GM21786 (cell line): Measurements from ENCODE around the gene RGS8.
A peak's percentile ranks its signal among the peaks of the same experiment; 100 is the strongest.

Experiments
- ATAC-seq: cut with Tn5 transposase; IDR thresholded peaks from one replicate; pipeline ENCODE4 v1.9.1; 2021; ENCODE audit not compliant: unreplicated experiment

The RGS8 gene

GRCh38 chr1:182684116-182684828 is at the start of gene RGS8:
TSS of gene RGS8 (minus strand) at chr1:182684587. CDS start at chr1:182669649, 14,938 bp downstream.
- no peak for ATAC-seq

GRCh38 chr1:182731852-182732575 is 47.6 kb upstream of the RGS8 start:
- ATAC-seq, result no peak

GRCh38 chr1:182726912-182727311 is 42.5 kb upstream of the RGS8 start:
- no peak for ATAC-seq

GRCh38 chr1:182725259-182726255 is 41.2 kb upstream of the RGS8 start:
- ATAC-seq, result no peak

- no peak for ATAC-seq
These were observed 39.8 kb upstream of the RGS8 start for GRCh38 chr1:182724215-182724614.

GRCh38 chr1:182723200-182723599 is 38.8 kb upstream of the RGS8 start:
- no peak for ATAC-seq

- no peak for ATAC-seq
These were observed 37.1 kb upstream of the RGS8 start for GRCh38 chr1:182721525-182721924.

- no peak for ATAC-seq
These were observed 36.1 kb upstream of the RGS8 start for GRCh38 chr1:182720463-182720862.

GRCh38 chr1:182719553-182719952 is 35.2 kb upstream of the RGS8 start:
- ATAC-seq, result no peak

GRCh38 chr1:182718311-182718710 is 33.9 kb upstream of the RGS8 start:
- no peak for ATAC-seq

- ATAC-seq, result peak; percentile 66
These were observed 32.6 kb upstream of the RGS8 start for GRCh38 chr1:182716740-182717720.

GRCh38 chr1:182715531-182715930 is 31.1 kb upstream of the RGS8 start:
- ATAC-seq, result no peak

- no peak for ATAC-seq
These were observed 30.2 kb upstream of the RGS8 start for GRCh38 chr1:182714546-182714945.

- no peak for ATAC-seq
These were observed 29.6 kb upstream of the RGS8 start for GRCh38 chr1:182713939-182714338.

- ATAC-seq, result no peak
These were observed 29.1 kb upstream of the RGS8 start for GRCh38 chr1:182713492-182713891.

GRCh38 chr1:182709855-182710254 is 25.5 kb upstream of the RGS8 start:
- ATAC-seq, result no peak

GRCh38 chr1:182709225-182709764 is 24.9 kb upstream of the RGS8 start:
- no peak for ATAC-seq

- ATAC-seq, result no peak
These were observed 22.7 kb upstream of the RGS8 start for GRCh38 chr1:182707122-182707521.

GRCh38 chr1:182704677-182705076 is 20.3 kb upstream of the RGS8 start:
- ATAC-seq, result no peak

- no peak for ATAC-seq
These were observed 19.2 kb upstream of the RGS8 start for GRCh38 chr1:182703539-182703938.
